Neutrophil (primary cell): ENCODE data around the gene ESPN.

Experiments
- H3K27ac ChIP-seq: fragments of 200-600 bp; sonication (generic); 2 replicates; pipeline ENCODE4 v1.5.1; 2016; ENCODE audit warnings: mild to moderate bottlenecking, moderate library complexity
- H3K27me3 ChIP-seq: fragments of 200-600 bp; sonication (generic); 2 replicates; pipeline ENCODE4 v1.6.0; 2016; ENCODE audit warnings: mild to moderate bottlenecking
- H3K36me3 ChIP-seq: fragments of 200-600 bp; sonication (generic); 2 replicates; pipeline ENCODE4 v1.5.1; 2017
- H3K4me1 ChIP-seq, 2 experiments: fragments of 200-600 bp in 1 of 2; sonication (generic) in 1 of 2; 1 replicate in 1 of 2; 2 replicates in 1 of 2; pipeline versions ENCODE4 v1.5.1 to v1.6.1; 2013 to 2016; ENCODE audit warnings: low read depth in 1 of 2, low read length in 1 of 2, mild to moderate bottlenecking in 1 of 2, moderate library complexity in 1 of 2; ENCODE audit not compliant: control insufficient read depth in 1 of 2, insufficient read depth in 1 of 2
- H3K4me3 ChIP-seq, 2 experiments: fragments of 200-600 bp in 1 of 2; sonication (generic) in 1 of 2; 1 replicate in 1 of 2; 2 replicates in 1 of 2; pipeline ENCODE4 v1.5.1; 2013 to 2016; ENCODE audit warnings: low read depth in 1 of 2, low read length in 1 of 2, mild to moderate bottlenecking in 1 of 2, moderate library complexity in 1 of 2
- H3K9me3 ChIP-seq: fragments of 200-600 bp; sonication (generic); 2 replicates; pipeline ENCODE4 v1.5.1; 2016
- TF ChIP-seq, protein P1 (sequence below): fragments of 200-600 bp; sonication (generic); IDR thresholded peaks from 2 replicates; pipeline ENCODE4 v1.5.1; 2016; ENCODE audit warnings: antibody characterized with exemption

ESPN gene

DNA sequence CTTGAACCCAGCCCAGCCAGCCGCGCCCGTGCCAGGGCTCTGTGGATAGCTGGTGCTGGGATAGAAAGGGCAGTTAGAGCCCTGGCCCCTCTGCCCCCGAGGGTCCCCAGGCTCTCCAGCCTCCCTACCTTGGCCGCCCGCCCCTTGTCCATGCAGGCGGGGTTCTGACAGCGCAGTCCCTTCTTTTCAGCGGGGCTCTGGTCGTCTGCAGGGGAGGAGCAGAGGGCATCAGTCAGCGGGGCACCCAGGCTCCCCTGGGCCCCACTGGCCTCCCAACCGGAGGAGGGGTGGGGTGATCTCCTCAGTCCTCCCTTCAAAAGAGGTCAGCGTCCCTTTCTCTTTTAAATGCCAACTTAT lies 71.8 kb downstream of the ESPN start:
- H3K4me3 ChIP-seq: no peak overlapping the region
- no peaks in the 10 kb centered on the region for H3K4me1 ChIP-seq
- H3K36me3 ChIP-seq: no peaks in the 10 kb centered on the region
- peaks cover 100% of the 10 kb centered on the region for H3K27me3 ChIP-seq
- TF ChIP-seq, protein P1, sequence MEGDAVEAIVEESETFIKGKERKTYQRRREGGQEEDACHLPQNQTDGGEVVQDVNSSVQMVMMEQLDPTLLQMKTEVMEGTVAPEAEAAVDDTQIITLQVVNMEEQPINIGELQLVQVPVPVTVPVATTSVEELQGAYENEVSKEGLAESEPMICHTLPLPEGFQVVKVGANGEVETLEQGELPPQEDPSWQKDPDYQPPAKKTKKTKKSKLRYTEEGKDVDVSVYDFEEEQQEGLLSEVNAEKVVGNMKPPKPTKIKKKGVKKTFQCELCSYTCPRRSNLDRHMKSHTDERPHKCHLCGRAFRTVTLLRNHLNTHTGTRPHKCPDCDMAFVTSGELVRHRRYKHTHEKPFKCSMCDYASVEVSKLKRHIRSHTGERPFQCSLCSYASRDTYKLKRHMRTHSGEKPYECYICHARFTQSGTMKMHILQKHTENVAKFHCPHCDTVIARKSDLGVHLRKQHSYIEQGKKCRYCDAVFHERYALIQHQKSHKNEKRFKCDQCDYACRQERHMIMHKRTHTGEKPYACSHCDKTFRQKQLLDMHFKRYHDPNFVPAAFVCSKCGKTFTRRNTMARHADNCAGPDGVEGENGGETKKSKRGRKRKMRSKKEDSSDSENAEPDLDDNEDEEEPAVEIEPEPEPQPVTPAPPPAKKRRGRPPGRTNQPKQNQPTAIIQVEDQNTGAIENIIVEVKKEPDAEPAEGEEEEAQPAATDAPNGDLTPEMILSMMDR: no peak
- H3K27ac ChIP-seq: no peak overlapping the region
- no peaks in the 10 kb centered on the region for H3K9me3 ChIP-seq

DNA sequence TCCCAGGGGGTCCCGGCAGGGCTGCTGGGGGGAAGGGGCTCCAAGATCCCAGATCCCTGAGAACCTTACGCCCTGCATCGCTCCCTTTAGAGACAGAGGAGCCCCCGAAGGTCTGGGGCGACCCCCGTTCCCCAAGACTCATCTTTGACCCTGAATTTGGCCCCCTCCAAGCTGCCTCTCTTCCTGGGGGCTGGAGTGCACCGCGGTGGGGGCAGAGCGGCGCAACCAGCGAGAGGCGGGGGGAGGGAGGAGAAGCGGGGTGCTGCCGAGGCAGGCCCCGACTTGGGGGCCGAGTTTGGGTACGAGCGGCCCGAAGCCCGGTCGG lies 72.3 kb downstream of the ESPN start:
- TF ChIP-seq, protein P1: no peak
- Histone ChIP-seq H3K4me3 (no peak overlapping the region), H3K27me3 (peaks cover 100% of the 10 kb centered on the region), H3K4me1 (no peaks in the 10 kb centered on the region), H3K27ac (no peak overlapping the region), H3K36me3 (no peaks in the 10 kb centered on the region), H3K9me3 (no peaks in the 10 kb centered on the region)

DNA sequence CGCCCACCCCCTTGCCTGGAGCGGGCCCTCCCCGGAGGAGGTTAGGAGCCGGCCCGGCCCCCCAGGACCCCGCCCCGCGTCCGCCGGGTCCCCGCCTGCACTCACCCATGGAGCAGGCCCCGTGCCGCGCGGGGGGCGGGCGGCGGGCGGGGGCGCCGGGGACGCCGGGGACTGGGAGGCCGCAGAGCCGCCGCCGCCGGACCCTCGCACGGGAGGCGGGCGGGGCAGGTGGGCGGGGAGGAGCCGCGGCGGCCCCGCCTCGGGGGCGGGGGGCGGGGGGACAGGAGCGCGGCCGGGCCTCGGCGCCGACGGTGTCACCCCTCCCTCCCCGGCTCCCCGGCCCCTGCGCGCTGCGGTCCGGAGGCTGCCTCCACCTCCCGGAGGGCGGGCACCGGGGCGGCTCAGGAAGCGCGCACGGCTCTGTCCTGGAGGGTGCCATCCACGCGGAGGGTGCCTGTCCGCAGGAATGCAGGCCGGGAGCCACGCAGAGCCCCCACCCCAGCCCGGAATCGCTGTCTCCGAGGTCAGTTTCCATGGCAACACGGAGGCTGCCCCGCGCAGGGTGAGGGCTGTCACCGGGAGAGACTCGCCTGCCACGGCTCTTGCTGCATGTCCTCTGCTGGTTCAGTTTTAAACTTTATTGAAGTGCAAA lies 72.8 kb downstream of the ESPN start:
- Histone ChIP-seq H3K27me3 (peaks cover 97% of the 10 kb centered on the region), H3K36me3 (no peaks in the 10 kb centered on the region), H3K9me3 (no peaks in the 10 kb centered on the region), H3K4me1 (no peaks in the 10 kb centered on the region), H3K27ac (no peak overlapping the region), H3K4me3 (no peak overlapping the region)
- TF ChIP-seq, protein P1: no peak

DNA sequence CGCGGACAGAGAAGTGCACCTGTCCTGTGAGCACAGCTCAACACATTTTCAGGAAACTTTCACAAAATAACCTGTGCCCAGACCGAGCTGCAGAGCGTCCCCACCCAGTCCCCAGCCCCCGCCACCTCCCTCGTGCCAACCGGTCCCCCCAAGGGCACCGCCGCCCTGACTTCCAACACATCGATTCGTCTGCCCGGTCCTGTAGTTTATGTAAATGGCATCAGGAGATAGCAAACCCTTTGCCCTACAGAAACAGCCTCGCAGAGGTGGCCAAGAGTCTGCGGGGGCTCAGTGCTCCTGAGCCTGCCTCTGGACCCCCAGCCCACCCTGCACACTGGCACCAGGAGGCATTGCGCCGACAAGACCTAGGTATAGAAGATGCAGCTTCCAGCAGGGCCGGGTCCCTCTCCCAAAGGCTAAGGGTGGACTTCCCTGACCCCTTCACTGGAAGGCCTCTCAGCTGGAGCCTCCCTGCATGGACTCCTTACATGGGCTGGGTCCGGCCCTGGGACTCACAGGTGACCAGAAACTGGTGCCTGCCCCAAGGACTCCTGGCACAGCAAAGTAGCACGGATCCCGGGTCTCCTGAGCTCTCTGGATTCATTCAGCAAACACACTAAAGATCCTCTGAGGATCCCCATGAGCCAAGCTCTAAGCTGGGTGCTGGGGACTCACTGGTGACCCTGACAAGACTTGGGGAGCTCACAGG lies 73.4 kb downstream of the ESPN start:
- Histone ChIP-seq H3K27ac (no peak overlapping the region), H3K36me3 (no peaks in the 10 kb centered on the region), H3K27me3 (peaks cover 90% of the 10 kb centered on the region), H3K4me1 (no peaks in the 10 kb centered on the region), H3K9me3 (no peaks in the 10 kb centered on the region), H3K4me3 (no peak overlapping the region)
- TF ChIP-seq, protein P1: no peak

DNA sequence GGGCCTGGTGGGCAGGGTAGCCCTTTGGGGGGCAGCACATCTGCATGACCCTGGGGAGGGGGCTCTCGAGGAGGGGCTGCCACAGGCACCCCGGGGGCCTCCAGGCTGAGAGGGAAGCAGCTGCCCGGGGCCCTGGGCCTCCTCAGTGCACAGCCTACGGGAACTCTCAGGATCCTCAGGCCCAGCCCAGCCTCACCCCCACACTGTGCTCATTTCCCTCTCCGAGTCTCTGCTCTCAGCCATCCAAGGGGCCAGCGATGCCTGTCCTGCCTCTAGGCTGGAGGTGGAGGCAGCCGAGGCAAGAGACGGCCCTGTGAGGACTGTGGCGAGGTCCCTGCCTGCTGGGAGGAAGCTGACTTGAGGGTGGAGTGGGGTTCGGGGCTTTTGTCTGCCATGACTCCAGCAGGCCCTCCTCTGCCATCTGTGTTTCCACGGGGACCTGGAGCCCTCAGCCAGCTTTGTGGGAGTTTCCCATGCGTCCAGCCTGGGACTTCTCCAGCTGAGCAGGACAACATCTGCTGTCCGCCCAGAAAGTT lies 74.1 kb downstream of the ESPN start:
- peaks cover 84% of the 10 kb centered on the region for H3K27me3 ChIP-seq
- TF ChIP-seq, protein P1: no peak

More for the DNA sequence above, 74.1 kb downstream of the ESPN start:
- Histone ChIP-seq H3K4me3 (no peak overlapping the region), H3K36me3 (no peaks in the 10 kb centered on the region), H3K4me1 (no peaks in the 10 kb centered on the region), H3K9me3 (no peaks in the 10 kb centered on the region), H3K27ac (no peak overlapping the region)
